ENCODE results near the gene ADCYAP1R1.

ADCYAP1R1 gene

DNA sequence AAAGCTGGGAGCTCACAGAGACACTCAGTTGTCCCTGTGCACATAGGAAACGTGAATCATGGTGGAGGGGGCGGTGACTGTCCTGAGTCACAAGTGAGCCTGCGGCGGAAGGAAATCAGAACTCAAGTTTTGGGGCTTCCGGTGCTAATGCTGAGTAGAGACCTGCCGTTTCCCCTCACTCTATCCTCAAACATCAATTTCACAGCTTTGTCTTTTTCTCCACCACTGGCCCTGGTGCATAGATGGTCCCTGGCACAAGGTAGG lies 21.9 kb downstream of the ADCYAP1R1 start:
- Histone ChIP-seq H3K4me3 (no peak overlapping the region), H3K9me3 (no peaks in the 10 kb centered on the region), H3K27me3 (peaks cover 0 to 11% of the 10 kb centered on the region in 2 donors), H3K4me1 (no peaks in the 10 kb centered on the region), H3K27ac (no peak overlapping the region), H3K36me3 (no peaks in the 10 kb centered on the region)
- no peak for TF ChIP-seq CTCF (IDR thresholded peaks at IDR 0.05)
- intact Hi-C loops (cut with DNase I; ENCODE audit: low total_unique reads) = no loop called here
- DNase-seq = no peak

GRCh38 chr7:31074403-31075085 lies 22.4 kb downstream of the ADCYAP1R1 start:
- intact Hi-C loops (cut with DNase I; ENCODE audit: low total_unique reads) = no loop called here
- Histone ChIP-seq H3K27ac (no peak overlapping the region), H3K27me3 (peaks cover 0 to 16% of the 10 kb centered on the region in 2 donors), H3K36me3 (no peaks in the 10 kb centered on the region), H3K4me1 (no peaks in the 10 kb centered on the region), H3K9me3 (no peaks in the 10 kb centered on the region), H3K4me3 (no peak overlapping the region)
- DNase-seq = peak; percentile 75 to 84
- no peak for TF ChIP-seq CTCF (IDR thresholded peaks at IDR 0.05)

GRCh38 chr7:31075086-31075405 lies 22.9 kb downstream of the ADCYAP1R1 start:
- peaks cover 0 to 18% of the 10 kb centered on the region in 2 donors for H3K27me3 ChIP-seq
- no peak overlapping the region for H3K27ac ChIP-seq
- H3K4me1 ChIP-seq = no peaks in the 10 kb centered on the region
- no peaks in the 10 kb centered on the region for H3K36me3 ChIP-seq
- DNase-seq = no peak
- intact Hi-C loops (cut with DNase I; ENCODE audit: low total_unique reads) = no loop called here
- H3K4me3 ChIP-seq = no peak overlapping the region
- no peak for TF ChIP-seq CTCF (IDR thresholded peaks at IDR 0.05)
- no peaks in the 10 kb centered on the region for H3K9me3 ChIP-seq

DNA sequence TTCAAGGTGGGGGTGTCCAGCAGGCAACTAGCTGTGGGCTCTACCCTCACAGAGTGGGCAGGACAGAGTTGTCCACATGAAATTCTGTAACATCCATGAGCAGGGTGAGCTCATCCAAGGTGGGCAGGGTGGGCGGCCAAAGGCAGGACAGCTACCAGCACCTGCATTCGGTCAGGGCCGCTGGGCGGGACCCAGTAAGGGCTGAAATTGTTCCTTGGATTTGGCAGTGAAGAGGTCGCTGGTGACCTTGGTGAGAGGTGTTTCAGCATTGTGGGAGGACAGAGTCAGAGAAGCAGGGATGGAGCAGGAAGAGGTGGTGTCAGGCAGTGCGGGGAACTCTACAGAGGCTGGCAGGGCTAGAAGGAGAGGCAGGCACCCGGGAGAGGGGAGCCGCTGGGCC lies 23.9 kb downstream of the ADCYAP1R1 start:
- Histone ChIP-seq H3K36me3 (no peaks in the 10 kb centered on the region), H3K27me3 (peaks cover 0 to 18% of the 10 kb centered on the region in 2 donors), H3K4me3 (no peak overlapping the region), H3K4me1 (no peaks in the 10 kb centered on the region), H3K9me3 (no peaks in the 10 kb centered on the region), H3K27ac (no peak overlapping the region)
- TF ChIP-seq CTCF (IDR thresholded peaks at IDR 0.05) = no peak
- peak in 1 of 2 donors; percentile 41 for DNase-seq
- intact Hi-C loops (cut with DNase I; ENCODE audit: low total_unique reads) = no loop called here

- no peak for TF ChIP-seq CTCF (IDR thresholded peaks at IDR 0.05)
- Histone ChIP-seq H3K4me1 (no peaks in the 10 kb centered on the region), H3K36me3 (no peaks in the 10 kb centered on the region), H3K4me3 (no peak overlapping the region), H3K27me3 (peaks cover 0 to 18% of the 10 kb centered on the region in 2 donors), H3K9me3 (no peaks in the 10 kb centered on the region), H3K27ac (no peak overlapping the region)
- peak in 1 of 2 donors; percentile 53 for DNase-seq
- intact Hi-C loops (cut with DNase I; ENCODE audit: low total_unique reads) = no loop called here
Observed at GRCh38 chr7:31076641-31077310, 24.7 kb downstream of the ADCYAP1R1 start.

All from tibial artery (tissue), 4 donors.